CD1c-positive myeloid dendritic cell (primary cell): ENCODE measurements around the gene TNK1.
"Not testable (repeated sequence)": the region's sequence is repeated elsewhere in the genome, so short reads cannot be mapped to it uniquely, and the experiment has no call there.

Experiments used
- DNase-seq: peaks from one replicate; pipeline ENCODE4 v3.0.0-alpha.2; 2016; ENCODE audit errors: extremely low spot score

Gene TNK1

DNA sequence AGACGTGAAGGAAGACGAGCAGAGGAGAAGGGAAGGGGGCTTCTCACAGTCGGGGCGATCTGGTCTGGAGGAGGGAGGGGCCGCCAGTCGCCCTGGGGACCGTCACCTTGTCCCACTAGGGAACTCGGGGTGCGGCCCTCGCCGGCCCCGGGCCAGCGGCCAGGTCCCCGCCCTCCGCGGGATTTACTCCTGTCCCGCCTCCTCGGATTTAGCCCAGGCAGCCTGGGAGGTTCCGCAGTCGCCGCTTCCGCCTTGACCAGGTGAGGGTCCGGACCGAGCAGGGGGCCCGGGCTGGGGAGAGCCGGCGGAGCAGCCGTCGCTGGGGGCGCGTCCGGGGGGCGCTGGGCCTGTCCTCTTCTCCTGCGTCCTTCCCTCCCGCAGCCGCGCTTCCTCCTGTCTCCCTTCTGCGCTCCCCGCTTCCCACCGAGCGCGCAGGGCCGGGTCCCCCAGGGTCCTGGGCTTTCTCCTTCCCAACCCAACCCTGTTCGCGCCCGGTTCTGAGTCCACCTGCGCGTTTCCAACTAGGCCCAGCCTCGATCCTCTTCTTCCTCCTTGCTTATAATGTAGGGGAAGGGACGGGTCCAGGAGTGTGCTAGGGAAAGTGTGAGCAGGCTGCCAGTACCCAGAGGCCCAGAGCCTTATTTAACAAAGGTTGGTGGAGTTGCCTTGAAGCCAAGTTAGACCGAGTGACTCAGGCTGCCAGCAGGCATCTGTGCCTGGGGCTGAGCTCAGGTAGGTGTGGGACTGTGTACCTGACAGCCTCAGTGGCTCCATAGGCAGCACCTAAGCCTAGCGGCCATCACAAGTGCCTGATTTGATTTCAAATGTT lies at the start of gene TNK1:
TNK1 (plus strand) TSS at position 235 of the 829 bp plus-strand sequence. CDS start 1,838 bp downstream, outside the sequence.
- peak; percentile 1 for DNase-seq

DNA sequence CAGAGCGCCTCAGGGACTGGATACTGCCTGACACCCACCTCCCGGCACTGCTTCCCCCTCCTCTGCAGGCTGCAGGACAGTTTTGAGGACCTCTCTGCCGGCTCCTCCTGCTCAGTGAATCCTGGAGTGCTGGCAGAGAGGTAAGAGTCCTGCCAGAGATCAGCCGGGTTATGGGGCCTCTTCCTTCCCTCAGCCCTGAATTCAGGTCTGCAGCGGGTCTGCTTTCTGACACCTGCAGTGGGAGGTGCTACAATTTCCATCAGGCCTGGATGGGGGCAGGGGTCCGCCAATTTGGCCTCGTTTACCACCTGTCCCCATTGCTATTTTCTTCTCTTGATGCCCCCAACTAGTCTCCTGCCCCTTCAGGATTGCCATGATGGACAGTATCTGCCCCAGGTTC lies 48.8 kb upstream of the TNK1 start:
- DNase-seq: no peak

DNA sequence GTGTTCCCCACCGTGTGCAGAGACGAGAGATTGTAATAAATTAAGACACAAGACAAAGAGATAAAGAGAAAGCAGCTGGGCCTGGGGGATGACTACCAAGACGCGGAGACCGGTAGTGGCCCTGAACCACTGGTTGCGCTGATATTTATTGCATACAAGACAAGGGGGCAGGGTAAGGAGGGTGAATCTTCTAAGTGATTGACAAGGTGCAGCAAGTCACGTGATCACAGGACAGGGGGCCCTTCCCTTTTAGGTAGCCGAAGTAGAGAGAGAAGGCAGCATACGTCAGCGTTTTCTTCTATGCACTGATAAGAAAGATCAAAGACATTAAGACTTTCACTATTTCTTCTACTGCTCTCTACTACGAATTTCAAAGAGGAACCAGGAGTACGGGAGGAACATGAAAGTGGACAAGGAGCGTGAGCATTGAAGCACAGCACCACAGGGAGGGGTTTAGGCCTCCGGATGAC lies 48.3 kb upstream of the TNK1 start:
- not testable (repeated sequence) for DNase-seq

DNA sequence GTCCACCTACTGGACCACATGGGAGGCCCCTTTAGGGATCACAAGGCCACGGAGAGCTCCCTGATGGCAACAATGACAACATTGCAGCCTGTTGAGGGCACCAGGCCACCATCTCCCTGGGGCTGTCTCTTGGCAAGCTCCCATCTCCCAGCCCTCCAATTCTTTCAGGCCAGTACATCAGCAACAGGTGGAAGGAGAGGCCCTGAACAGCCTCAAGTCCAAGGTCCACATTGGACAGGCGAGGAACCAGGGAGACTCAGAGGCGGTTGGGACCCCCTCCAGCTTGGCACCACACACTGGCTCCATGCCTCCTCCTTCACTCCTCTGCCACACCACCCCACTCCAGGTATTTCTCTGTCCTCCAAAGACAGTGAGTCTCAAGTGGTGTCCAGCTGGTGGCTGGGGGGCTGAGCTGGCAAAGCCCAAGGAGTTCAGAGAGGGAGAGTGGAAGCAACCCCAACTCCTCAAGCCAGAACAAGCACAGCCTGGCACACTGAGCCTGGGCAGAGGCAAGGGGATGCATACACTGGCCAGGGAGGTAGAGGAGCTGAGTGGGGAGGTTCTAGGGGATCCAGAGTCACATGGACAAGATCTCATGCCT lies 45.9 kb upstream of the TNK1 start:
- DNase-seq: no peak

DNA sequence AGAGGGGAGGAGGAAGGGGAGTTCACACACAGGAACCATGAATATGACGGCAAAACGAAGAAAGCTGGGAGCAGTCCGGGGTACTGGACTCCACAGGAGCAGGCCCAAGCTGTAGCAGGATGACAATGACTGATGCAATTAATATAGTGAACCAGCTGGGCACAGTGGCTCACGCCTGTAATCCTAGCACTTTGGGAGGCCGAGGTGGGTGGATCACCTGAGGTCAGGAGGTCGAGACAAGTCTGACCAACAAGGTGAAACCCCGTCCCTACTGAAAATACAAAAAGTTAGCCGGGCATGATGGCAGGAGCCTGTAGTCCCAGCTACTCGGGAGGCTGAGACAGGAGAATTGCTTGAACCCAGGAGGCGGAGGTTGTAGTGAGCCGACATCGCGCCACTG lies 45.1 kb upstream of the TNK1 start:
- not testable (repeated sequence) for DNase-seq

DNA sequence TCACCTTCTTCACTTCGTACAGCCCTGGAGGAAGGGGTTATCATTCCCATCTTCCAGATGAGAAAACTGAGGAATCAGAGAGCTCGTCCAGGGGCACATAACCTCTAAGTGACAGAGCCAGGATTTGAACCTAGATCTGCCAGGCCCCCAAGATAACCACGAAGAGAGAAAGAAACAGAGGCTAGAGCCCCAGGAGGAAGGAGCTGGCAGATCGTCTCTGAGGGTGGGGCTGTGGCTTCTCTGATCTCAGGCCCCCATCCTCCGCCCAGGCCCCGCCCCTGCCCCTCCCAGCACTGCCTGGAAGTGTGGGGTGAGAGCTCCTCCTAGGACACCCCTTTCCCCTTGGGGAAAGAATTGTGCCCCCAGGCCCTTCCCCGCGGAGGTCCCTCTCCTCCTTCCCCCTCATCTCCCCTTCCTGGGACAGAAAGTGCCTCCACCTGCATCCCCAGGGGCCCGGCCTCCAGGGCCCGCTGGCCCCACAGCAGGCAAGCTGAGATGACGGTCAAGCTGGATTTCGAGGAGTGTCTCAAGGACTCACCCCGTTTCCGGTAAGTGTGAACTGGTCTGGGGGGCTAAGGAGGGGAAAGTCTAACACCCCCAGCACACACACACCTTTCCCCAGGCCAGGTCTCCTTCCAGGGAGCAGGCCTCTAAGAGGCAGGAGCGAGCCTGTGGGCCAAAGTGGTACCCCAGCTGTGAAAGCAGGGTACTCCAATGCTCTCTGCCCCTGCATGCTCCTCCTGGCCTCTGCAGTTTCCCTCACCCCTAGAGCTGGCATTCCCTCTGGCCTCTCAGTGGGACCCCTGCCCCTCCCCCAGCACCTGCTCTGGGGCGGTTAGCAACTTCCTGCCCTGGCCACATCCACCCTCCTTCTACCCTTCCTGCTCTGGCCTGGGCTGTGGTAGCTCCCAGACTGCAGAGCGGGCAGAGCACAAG lies 44.4 kb upstream of the TNK1 start, which contains the start of gene ACAP1:
ACAP1 (plus strand) TSS at position 290 of the 936 bp plus-strand sequence; CDS start at position 496, 206 bp downstream.
- DNase-seq: peak; percentile 59

DNA sequence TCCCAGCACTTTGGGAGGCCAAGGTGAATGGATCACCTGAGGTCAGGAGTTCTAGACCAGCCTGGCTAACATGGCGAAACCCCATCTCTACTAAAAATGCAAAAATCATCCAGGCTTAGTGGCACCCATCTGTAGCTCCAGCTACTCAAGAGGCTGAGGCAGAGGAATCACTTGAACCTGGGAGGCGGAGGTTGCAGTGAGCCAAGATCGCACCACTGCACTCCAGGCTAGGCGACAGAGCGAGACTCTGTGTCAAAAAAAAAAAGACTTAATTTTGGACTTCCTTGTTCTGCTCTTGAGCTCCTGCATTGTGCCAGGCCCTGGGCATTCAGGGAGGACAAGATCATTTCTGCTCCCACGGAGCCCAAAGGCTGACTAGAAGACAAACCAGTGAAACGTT lies 43.3 kb upstream of the TNK1 start:
- DNase-seq: not testable (repeated sequence)

DNA sequence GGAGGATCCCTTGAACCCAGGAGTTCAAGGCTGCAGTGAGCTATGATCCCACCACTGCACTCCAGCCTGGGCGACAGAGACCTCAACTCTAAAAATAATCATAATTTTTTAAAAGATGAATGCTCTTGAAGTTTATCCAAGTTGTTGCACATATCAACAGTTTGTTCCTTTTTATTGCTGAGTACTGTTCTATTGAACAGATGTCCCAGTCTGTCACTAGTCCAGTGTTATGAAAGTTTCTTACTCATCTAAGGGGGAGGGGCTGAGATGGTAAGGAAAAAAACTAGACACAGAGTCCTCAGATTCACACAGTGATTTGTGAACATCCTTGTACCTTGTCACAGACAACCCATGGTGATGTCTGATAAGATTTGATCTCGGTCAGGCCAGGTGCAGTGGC lies 40.7 kb upstream of the TNK1 start:
- peak; percentile 8 for DNase-seq

DNA sequence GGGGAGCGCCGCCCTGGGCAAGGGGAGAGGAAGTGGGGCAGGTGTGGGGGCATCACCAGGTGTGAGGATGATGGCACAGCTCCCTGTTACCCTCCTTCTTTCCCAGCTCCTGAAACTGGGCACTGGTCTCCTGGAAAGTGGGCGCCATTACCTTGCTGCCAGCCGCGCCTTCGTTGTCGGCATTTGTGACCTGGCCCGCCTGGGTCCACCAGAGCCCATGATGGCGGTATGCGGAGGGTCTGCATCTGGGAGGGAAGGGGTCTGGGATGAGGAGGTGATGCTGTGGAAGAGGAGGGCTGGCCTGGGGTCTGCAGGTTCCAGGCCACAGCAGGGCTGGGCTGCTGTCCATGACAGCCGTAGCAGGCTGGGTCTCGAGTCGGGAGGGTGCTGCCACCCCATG lies 39.0 kb upstream of the TNK1 start:
- DNase-seq: no peak

DNA sequence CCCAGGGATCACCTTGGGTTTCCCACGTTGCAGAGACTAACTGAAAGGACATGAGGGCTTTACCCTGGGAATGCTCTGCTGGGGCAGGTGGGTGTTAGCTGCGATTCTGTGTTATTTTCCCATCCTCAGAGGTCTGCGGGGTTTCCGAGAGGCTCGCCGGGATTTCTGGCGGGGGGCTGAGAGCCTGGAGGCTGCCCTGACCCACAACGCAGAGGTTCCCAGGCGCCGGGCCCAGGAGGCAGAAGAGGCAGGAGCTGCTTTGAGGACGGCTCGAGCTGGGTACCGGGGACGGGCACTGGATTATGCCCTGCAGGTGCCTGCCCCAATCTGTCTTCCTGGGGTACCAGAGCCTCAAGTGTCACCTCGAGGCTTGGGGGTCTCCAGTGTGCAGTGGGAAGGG lies 37.6 kb upstream of the TNK1 start:
- no peak for DNase-seq

DNA sequence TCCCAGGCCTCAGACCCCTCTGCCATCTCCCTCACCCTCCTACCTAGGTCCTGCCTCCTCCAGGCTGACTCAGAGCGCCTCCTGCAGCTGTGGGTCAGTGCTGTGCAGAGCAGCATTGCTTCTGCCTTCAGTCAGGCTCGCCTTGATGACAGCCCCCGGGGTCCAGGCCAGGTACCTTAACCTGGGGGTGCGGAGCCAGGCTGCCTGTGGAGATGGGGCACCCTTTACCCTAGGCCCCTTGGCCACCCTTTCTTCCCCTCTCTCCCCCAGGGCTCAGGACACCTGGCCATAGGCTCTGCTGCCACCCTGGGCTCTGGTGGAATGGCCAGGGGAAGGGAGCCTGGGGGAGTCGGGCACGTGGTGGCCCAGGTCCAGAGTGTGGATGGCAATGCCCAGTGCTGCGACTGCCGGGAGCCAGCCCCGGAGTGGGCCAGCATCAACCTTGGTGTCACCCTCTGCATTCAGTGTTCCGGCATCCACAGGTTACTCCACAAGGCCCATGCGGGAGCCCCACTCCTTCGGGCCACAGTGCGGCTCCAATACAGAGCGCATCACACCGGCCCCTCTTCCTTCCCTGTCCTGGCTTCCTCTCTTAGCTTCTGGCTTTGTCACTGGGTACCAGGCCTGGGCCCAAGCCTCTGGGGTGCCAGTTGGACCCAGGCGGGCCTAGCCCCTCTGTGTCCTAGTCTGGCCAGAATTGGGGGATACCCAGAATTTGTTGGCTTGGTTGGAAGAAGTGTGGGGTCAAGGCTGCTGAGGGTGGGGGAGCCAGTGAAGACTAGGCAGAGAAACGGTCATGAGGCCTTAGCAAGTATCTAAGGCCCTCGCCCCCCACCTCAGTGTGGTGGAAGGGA lies 33.9 kb upstream of the TNK1 start:
- no peak for DNase-seq

DNA sequence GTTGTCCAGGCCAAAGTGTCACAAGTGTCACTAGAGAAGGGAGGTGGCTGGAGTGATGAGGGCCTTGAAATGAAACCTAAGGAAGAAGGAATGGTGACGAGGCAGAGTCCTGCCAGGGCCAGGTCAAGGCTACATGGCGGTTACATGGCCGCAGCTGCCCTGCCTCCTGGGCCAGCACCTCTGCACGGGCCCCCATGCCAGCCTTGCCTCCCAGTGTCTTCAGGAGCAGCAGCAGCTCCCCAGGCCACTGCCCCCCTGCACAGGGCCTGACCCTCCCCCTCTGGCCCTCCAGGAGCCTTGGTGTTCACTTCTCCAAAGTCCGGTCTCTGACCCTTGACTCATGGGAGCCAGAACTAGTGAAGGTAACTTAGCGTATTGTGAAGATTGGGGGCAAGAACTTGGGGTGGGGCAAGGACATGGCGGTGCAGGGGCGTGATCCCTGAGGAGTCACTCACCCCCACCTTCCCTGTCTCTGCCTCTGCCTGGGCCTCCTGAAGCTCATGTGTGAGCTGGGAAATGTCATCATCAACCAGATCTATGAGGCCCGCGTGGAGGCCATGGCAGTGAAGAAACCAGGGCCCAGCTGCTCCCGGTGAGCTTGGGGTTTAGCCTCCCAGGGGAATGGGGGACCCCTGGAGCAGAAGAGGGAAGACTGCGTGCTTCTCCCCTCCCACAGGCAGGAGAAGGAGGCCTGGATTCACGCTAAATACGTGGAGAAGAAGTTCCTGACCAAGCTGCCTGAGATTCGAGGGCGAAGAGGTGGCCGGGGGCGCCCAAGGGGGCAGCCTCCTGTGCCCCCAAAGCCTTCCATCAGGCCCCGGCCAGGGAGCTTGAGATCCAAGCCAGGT lies 33.0 kb upstream of the TNK1 start:
- no peak for DNase-seq

DNA sequence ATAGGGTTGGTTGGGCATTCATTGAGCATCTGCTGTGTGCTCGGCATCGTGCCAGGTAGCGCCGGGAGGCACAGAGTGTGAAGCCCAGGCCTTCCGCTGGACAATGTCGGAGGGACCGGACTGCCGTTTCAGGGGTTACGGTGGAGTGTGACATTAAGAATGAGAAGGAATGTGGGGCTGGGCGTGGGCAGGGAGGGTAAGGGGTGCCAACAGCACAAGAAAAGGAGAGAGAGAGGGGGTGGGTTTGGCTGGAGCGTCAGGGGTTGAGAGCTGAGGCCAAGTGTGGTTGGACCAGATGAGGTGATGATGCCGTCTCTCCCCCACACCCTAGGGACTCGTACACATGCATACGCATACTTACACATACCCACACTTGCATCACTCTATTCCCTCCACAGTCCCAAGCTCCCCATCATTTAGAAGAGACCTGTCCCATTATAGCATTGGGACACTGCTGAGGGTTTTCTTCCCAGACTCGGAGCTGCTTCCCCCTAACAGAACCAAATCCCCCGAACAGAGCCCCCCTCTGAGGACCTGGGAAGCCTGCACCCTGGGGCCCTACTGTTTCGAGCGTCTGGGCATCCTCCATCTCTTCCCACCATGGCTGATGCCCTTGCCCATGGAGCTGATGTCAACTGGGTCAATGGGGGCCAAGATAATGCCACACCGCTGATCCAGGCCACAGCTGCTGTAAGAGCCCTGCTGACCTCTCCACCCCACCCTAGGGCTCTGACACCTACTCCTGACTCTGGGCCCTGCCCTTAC lies 32.2 kb upstream of the TNK1 start:
- no peak for DNase-seq

DNA sequence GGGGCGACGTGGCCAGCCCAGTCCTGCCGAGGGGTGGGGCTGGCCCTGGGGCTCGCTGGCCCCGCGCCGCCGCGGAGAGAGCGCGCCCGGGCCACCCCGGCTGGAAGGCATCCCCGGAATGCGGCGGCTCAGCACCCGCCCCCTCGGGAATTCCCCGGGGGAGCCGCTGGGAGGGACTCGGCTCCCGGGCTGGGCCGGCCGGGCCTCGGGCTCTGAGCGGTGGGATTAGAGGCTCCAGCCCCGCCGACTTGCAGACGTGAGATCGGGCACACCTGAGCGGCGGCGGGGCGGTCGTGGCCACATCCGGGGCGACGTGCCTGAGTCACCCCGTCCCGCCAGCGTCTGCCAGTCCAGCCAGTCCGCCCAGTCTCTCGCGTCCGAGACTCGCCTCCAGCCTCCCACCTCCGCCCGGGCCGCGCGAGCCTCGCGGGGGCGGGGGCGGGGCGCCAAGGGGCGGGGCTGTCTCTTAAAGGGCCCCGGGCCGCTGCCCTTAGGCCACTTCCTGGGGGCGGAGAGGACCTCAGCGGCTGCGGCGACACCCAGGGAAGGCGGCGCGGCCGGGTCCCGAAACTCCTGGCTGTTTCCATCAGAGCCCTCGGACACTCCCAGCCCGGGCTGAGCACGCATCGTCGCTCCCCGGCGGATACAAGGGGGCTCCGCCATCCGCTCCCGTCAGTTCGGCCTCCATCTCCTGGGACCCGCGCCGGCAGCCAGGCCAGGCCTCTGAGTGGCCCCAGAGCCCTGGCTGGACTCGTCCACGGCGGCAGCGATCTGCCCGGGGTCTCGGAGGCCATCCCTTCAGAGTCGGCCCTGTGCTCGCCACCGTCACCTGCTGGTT lies 29.0 kb upstream of the TNK1 start, which contains the start of gene KCTD11:
KCTD11 (plus strand) TSS at position 498 of the 838 bp plus-strand sequence.
- DNase-seq: peak; percentile 90

DNA sequence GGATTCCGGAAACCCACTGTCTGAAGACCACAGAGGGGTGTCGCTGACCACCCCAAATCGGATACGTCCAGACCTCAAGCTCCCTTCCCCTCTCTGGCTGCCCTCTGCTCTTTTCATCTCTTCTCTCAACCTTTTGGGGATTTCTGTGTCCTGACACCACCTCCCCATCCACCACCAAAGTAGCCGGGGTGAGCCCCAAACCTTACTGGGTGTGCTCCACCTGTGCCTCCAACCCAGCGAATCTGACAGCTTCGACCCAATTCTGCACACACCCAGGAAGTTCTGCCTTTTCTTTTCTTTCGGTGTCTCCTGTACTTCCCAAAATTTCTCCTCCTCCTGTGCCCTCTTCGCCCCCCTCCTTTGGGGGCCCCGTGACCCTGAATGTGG lies 28.4 kb upstream of the TNK1 start:
- no peak for DNase-seq

DNA sequence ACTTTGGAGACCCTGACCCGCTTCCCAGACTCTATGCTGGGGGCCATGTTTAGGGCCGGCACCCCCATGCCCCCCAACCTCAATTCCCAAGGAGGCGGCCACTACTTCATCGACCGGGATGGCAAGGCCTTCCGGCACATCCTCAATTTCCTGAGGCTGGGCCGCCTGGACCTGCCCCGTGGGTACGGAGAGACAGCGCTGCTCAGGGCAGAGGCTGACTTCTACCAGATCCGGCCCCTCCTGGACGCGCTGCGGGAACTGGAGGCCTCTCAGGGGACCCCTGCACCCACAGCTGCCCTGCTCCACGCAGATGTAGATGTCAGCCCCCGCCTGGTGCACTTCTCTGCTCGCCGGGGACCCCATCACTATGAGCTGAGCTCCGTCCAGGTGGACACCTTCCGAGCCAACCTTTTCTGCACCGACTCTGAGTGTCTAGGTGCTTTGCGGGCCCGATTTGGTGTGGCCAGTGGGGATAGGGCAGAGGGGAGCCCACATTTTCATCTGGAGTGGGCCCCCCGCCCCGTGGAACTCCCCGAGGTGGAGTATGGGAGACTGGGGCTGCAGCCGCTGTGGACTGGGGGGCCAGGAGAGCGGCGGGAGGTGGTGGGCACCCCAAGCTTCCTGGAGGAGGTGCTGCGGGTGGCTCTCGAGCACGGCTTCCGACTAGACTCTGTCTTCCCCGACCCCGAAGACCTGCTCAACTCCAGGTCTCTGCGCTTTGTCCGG lies 27.8 kb upstream of the TNK1 start:
- no peak for DNase-seq

DNA sequence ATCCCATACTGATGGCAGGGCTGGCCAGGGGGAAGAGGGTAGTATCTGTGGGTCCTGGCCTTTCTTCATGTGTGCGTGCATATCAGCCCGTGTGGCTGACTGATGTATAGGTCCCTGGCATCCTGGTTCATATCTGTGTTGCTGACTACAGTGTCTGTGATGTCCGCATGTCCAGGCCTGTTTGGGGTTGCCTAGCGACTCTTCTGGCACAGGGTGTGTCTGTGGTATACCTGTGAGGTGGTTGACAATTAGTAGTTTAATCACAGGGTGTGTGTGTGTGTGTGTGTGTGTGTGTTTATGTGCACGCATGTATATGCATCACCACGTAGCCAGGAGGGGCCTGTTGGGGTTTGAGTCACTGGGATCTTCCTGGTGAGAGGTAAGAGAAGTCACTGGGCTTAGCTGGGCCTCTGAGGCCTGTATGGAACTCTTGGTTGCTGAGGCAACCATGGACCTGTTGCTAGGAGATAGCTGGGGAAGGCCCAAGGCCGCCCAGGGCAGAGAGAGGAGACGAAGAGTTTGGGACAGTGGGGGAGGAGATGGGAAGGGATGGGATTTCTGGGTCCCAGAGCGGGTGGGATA lies 26.5 kb upstream of the TNK1 start:
- no peak for DNase-seq
